Measurements from ENCODE around the gene PLTP. TPM values are rescaled to one million over a fixed set of nuclear protein-coding genes. Genes with fewer than 3 reads are reported as not detected.
A peak's percentile ranks its signal among the peaks of the same experiment; 100 is the strongest.

Gene PLTP
- total and polyA plus RNA-seq, 2 of the 13 experiments (the other 11 are each of a cell fraction or from before 2014, with no cell fraction given), result 16.9 to 28.6 TPM

DNA sequence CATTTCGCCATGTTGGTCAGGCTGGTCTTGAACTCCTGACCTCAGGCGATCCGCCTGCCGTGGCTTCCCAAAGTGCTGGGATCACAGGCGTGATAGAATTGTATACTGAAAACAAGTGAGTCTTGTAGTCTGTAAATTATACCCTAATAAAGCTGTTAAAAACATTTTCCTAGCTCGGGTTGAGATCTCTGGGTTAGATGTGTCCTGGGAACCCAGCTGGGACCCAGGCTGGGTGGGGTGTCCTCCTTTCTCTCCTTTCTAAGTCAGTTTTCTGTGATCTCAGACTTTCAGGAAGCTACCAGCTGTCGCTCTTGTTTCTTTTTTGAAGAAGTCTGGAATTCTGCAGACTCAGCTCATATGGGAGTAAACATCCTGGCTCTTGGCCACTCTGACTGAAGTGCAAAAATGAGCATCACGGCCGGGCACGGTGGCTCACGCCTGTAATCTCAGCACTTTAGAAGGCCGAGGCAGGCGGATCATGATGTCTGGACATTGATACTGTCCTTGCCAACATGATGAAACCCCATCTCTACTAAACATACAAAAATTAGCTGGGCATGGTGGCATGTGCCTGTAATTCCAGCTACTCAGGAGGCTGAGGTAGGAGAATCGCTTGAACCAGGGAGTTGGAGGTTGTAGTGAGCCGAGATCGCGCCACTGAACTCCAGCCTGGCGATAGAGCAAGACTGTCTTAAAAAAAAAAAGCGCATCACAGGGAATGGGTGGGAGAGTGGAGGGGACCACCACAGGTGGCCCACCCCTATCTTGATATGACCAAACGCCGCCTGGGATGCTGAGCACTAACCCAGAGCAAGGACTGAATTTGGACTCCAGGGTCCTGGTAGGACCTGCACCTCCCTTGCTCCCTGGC lies 12.7 kb upstream of the PLTP start (continued):
- TF ChIP-seq ZNF609 (CRISPR knock-in tag; IDR thresholded peaks at IDR 0.05; ENCODE audit: borderline replicate concordance) (no peak; the same call in 1 of the 2 replicates), GFI1 (CRISPR knock-in tag; IDR thresholded peaks at IDR 0.05; ENCODE audit: borderline replicate concordance) (peak; percentile 64), KLF13 (CRISPR knock-in tag; IDR thresholded peaks at IDR 0.05) (no peak), HNF1B (CRISPR knock-in tag; IDR thresholded peaks at IDR 0.05) (peak; percentile 76), ETV5 (CRISPR knock-in tag; IDR thresholded peaks at IDR 0.05; ENCODE audit: borderline replicate concordance) (peak; percentile 66; the same call in 1 of the 2 replicates), NFIB (CRISPR knock-in tag; IDR thresholded peaks at IDR 0.05; ENCODE audit: borderline replicate concordance) (no peak), FOXK2 (IDR thresholded peaks at IDR 0.05) (peak; percentile 78), ZMYM3 (CRISPR knock-in tag; IDR thresholded peaks at IDR 0.05) (0 out of 2 replicates have a peak, but pooled peaks have one; percentile 38), ZNF775 (CRISPR knock-in tag; IDR thresholded peaks at IDR 0.05; ENCODE audit: borderline replicate concordance) (no peak), ARNTL (CRISPR knock-in tag; IDR thresholded peaks at IDR 0.05) (no peak), NBN (conservative IDR thresholded peaks at IDR 0.05) (no peak)
- TF ChIP-seq, protein P1, sequence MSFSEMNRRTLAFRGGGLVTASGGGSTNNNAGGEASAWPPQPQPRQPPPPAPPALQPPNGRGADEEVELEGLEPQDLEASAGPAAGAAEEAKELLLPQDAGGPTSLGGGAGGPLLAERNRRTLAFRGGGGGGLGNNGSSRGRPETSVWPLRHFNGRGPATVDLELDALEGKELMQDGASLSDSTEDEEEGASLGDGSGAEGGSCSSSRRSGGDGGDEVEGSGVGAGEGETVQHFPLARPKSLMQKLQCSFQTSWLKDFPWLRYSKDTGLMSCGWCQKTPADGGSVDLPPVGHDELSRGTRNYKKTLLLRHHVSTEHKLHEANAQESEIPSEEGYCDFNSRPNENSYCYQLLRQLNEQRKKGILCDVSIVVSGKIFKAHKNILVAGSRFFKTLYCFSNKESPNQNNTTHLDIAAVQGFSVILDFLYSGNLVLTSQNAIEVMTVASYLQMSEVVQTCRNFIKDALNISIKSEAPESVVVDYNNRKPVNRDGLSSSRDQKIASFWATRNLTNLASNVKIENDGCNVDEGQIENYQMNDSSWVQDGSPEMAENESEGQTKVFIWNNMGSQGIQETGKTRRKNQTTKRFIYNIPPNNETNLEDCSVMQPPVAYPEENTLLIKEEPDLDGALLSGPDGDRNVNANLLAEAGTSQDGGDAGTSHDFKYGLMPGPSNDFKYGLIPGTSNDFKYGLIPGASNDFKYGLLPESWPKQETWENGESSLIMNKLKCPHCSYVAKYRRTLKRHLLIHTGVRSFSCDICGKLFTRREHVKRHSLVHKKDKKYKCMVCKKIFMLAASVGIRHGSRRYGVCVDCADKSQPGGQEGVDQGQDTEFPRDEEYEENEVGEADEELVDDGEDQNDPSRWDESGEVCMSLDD (CRISPR knock-in tag; IDR thresholded peaks at IDR 0.05; ENCODE audit: borderline replicate concordance), result no peak
- TF ChIP-seq, protein P2, sequence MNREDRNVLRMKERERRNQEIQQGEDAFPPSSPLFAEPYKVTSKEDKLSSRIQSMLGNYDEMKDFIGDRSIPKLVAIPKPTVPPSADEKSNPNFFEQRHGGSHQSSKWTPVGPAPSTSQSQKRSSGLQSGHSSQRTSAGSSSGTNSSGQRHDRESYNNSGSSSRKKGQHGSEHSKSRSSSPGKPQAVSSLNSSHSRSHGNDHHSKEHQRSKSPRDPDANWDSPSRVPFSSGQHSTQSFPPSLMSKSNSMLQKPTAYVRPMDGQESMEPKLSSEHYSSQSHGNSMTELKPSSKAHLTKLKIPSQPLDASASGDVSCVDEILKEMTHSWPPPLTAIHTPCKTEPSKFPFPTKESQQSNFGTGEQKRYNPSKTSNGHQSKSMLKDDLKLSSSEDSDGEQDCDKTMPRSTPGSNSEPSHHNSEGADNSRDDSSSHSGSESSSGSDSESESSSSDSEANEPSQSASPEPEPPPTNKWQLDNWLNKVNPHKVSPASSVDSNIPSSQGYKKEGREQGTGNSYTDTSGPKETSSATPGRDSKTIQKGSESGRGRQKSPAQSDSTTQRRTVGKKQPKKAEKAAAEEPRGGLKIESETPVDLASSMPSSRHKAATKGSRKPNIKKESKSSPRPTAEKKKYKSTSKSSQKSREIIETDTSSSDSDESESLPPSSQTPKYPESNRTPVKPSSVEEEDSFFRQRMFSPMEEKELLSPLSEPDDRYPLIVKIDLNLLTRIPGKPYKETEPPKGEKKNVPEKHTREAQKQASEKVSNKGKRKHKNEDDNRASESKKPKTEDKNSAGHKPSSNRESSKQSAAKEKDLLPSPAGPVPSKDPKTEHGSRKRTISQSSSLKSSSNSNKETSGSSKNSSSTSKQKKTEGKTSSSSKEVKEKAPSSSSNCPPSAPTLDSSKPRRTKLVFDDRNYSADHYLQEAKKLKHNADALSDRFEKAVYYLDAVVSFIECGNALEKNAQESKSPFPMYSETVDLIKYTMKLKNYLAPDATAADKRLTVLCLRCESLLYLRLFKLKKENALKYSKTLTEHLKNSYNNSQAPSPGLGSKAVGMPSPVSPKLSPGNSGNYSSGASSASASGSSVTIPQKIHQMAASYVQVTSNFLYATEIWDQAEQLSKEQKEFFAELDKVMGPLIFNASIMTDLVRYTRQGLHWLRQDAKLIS (CRISPR knock-in tag; IDR thresholded peaks at IDR 0.05), result no peak
- TF ChIP-seq, protein P3, sequence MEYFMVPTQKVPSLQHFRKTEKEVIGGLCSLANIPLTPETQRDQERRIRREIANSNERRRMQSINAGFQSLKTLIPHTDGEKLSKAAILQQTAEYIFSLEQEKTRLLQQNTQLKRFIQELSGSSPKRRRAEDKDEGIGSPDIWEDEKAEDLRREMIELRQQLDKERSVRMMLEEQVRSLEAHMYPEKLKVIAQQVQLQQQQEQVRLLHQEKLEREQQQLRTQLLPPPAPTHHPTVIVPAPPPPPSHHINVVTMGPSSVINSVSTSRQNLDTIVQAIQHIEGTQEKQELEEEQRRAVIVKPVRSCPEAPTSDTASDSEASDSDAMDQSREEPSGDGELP (IDR thresholded peaks at IDR 0.05; ENCODE audit: borderline replicate concordance, low read depth), result peak; percentile 89

Measured in HepG2 (cell line).